ENCODE data around the gene SLC15A3. TPM values are rescaled to one million over a fixed set of nuclear protein-coding genes. Genes with fewer than 3 reads are reported as not detected.

The SLC15A3 gene
- total RNA-seq, 4 donors from 2014 or later = 5.9 to 44.5 (median 28.7) TPM

DNA sequence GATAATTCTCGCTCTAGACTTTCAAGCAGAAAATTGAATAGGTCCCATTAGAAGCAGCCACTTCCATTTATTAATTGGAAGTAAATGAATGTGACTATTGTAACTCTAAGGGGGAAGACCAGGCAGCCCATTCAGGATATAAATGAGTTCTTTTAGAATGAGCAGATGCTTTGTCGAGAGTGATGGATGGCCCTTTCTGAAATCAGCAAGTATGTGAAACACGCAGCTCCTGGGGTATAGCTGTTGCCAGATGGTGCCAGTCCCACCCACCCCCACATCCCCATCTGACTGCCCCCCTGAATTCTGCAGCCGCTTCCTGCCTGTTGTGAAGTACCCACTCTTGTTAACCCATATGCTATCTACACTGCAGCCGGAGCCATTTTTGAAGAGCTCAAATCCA lies 3.7 kb downstream of the SLC15A3 start:
- H3K27ac ChIP-seq = no peak overlapping the region
- intact Hi-C loops (cut with DNase I; ENCODE audit: low total_unique reads) = no loop called here
- H3K36me3 ChIP-seq = no peaks in the 10 kb centered on the region
- peaks cover 0 to 9% of the 10 kb centered on the region in 2 donors for H3K4me1 ChIP-seq
- TF ChIP-seq, protein P1, sequence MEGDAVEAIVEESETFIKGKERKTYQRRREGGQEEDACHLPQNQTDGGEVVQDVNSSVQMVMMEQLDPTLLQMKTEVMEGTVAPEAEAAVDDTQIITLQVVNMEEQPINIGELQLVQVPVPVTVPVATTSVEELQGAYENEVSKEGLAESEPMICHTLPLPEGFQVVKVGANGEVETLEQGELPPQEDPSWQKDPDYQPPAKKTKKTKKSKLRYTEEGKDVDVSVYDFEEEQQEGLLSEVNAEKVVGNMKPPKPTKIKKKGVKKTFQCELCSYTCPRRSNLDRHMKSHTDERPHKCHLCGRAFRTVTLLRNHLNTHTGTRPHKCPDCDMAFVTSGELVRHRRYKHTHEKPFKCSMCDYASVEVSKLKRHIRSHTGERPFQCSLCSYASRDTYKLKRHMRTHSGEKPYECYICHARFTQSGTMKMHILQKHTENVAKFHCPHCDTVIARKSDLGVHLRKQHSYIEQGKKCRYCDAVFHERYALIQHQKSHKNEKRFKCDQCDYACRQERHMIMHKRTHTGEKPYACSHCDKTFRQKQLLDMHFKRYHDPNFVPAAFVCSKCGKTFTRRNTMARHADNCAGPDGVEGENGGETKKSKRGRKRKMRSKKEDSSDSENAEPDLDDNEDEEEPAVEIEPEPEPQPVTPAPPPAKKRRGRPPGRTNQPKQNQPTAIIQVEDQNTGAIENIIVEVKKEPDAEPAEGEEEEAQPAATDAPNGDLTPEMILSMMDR (IDR thresholded peaks at IDR 0.05) = no peak
- no peak for TF ChIP-seq POLR2A (IDR thresholded peaks at IDR 0.05)
- H3K27me3 ChIP-seq = no peaks in the 10 kb centered on the region
- H3K9me3 ChIP-seq = no peaks in the 10 kb centered on the region
- H3K4me3 ChIP-seq = no peak overlapping the region
- DNase-seq = no peak

DNA sequence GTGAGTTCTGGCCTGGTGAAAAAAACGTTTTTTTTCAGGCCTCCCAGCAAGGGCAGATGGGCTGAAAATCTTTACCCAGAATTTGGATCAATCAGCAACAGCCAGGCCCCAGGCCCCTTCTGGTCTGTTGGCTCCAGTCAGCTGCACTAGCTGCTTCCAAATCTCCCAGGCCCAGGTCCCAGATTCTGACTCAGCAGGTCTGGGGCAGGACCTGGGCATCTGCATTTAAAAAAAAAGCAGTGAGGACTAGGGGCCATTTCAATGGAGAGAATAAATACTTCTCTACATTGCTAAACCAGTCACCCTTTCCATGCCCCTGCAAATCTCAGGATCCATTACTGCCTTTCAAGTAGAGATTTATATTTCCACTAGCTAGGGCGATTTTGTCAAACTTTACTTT lies 4.3 kb downstream of the SLC15A3 start:
- Histone ChIP-seq H3K27me3 (no peaks in the 10 kb centered on the region), H3K4me3 (no peak overlapping the region), H3K36me3 (no peaks in the 10 kb centered on the region), H3K9me3 (no peaks in the 10 kb centered on the region), H3K4me1 (peaks cover 0 to 9% of the 10 kb centered on the region in 2 donors), H3K27ac (no peak overlapping the region)
- no peak for DNase-seq
- TF ChIP-seq POLR2A (IDR thresholded peaks at IDR 0.05) = no peak
- TF ChIP-seq, protein P1 (IDR thresholded peaks at IDR 0.05) = no peak
- intact Hi-C loops (cut with DNase I; ENCODE audit: low total_unique reads) = no loop called here

DNA sequence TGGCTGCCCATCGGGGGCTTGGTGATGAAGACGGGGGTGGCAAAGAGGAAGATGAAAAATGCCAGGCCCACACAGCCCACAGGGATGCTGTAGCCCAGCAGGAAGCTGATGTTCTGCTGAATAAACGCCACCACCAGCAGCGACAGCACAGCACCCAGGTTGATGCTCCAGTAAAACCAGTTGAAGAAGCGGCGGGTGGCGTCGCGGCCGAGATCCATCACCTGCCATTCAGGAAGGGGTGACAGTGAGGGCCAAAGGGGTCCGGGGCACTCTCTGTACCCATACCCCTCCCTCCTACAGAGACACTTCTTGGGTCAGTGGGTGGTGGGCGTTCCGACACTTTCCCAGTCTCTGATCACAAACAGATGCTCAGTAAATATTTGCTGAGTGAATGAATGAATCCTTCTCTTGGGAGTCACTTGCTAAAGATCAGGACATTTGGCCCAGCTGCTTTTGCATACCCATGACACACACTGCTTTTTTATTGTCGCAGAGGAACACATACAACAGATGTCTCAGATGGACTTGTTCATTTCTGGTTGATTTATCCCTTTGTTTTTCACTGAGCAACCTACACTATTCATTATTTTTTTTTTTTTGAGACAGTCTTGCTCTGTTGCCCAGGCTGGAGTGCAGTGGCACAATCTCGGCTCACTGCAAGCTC lies 5.2 kb downstream of the SLC15A3 start:
- Histone ChIP-seq H3K4me1 (peaks cover 0 to 9% of the 10 kb centered on the region in 2 donors), H3K27ac (no peak overlapping the region), H3K36me3 (no peaks in the 10 kb centered on the region), H3K27me3 (no peaks in the 10 kb centered on the region), H3K9me3 (no peaks in the 10 kb centered on the region), H3K4me3 (no peak overlapping the region)
- no peak for DNase-seq
- intact Hi-C loops (cut with DNase I; ENCODE audit: low total_unique reads) = no loop called here
- TF ChIP-seq, protein P1 (IDR thresholded peaks at IDR 0.05) = no peak
- TF ChIP-seq POLR2A (IDR thresholded peaks at IDR 0.05) = no peak

- Histone ChIP-seq H3K4me1 (peaks cover 0 to under 1% of the 10 kb centered on the region in 2 donors), H3K27me3 (no peaks in the 10 kb centered on the region), H3K4me3 (no peak overlapping the region), H3K9me3 (no peaks in the 10 kb centered on the region), H3K27ac (no peak overlapping the region), H3K36me3 (no peaks in the 10 kb centered on the region)
- DNase-seq = no peak
- intact Hi-C loops (cut with DNase I; ENCODE audit: low total_unique reads) = no loop called here
- TF ChIP-seq POLR2A (IDR thresholded peaks at IDR 0.05) = no peak
- TF ChIP-seq, protein P1 (IDR thresholded peaks at IDR 0.05) = no peak
These were observed 6.7 kb downstream of the SLC15A3 start for GRCh38 chr11:60945295-60945667.

- Histone ChIP-seq H3K4me3 (no peak overlapping the region), H3K27ac (no peak overlapping the region), H3K36me3 (no peaks in the 10 kb centered on the region), H3K27me3 (no peaks in the 10 kb centered on the region), H3K9me3 (no peaks in the 10 kb centered on the region), H3K4me1 (no peaks in the 10 kb centered on the region)
- intact Hi-C loops (cut with DNase I; ENCODE audit: low total_unique reads) = no loop called here
- no peak for DNase-seq
- TF ChIP-seq, protein P1 (IDR thresholded peaks at IDR 0.05) = no peak
- TF ChIP-seq POLR2A (IDR thresholded peaks at IDR 0.05) = no peak
These were observed 7.3 kb downstream of the SLC15A3 start for GRCh38 chr11:60944490-60945294.
